Neural cell (in vitro differentiated cells): Measurements from ENCODE around the gene PDGFA. TPM values are rescaled to one million over a fixed set of nuclear protein-coding genes. Genes with fewer than 3 reads are reported as not detected.

Experiments
- H2AFZ ChIP-seq: fragments of 200-600, 300-800 bp; sonication (generic), shearing (Covaris generic); 2 replicates; pipeline ENCODE4 v1.6.0; 2014; ENCODE audit warnings: low read depth, mild to moderate bottlenecking, antibody characterized with exemption, low read length, moderate library complexity
- H3F3A ChIP-seq: fragments of 200-600 bp; shearing (Covaris generic); 2 replicates; pipeline ENCODE4 v1.6.1; 2016; ENCODE audit warnings: mild to moderate bottlenecking, moderate library complexity, mixed read lengths, antibody characterized with exemption, low read length; ENCODE audit not compliant: insufficient read depth, poor library complexity, severe bottlenecking
- H3K27ac ChIP-seq: fragments of 200-600, 300-800 bp; sonication (generic), shearing (Covaris generic); 2 replicates; pipeline ENCODE4 v1.5.1; 2014; ENCODE audit warnings: mild to moderate bottlenecking, low read length, moderate library complexity
- H3K27me3 ChIP-seq: fragments of 300-800, 200-600 bp; sonication (generic), shearing (Covaris generic); 2 replicates; pipeline ENCODE4 v1.6.0; 2014; ENCODE audit warnings: mild to moderate bottlenecking, low read depth, low read length, moderate library complexity; ENCODE audit not compliant: insufficient read depth
- H3K36me3 ChIP-seq: fragments of 300-800, 200-600 bp; sonication (generic), shearing (Covaris generic); 2 replicates; pipeline ENCODE4 v1.5.1; 2014; ENCODE audit warnings: mild to moderate bottlenecking, antibody characterized with exemption, low read length, moderate library complexity; ENCODE audit not compliant: insufficient read depth
- H3K4me2 ChIP-seq: fragments of 300-800, 200-600 bp; sonication (generic), shearing (Covaris generic); 2 replicates; pipeline ENCODE4 v1.6.0; 2014; ENCODE audit warnings: mild to moderate bottlenecking, low read length
- H3K4me3 ChIP-seq: fragments of 300-800, 200-600 bp; sonication (generic), shearing (Covaris generic); 2 replicates; pipeline ENCODE4 v1.5.1; 2014; ENCODE audit warnings: mild to moderate bottlenecking, low read length, moderate library complexity
- H3K79me2 ChIP-seq: fragments of 200-600 bp; shearing (Covaris generic); replicated peaks from 2 replicates; pipeline ENCODE4 v1.6.0; 2014; ENCODE audit warnings: mild to moderate bottlenecking, low read length, moderate library complexity; ENCODE audit not compliant: insufficient read depth
- H3K9ac ChIP-seq: fragments of 300-800, 200-600 bp; sonication (generic), shearing (Covaris generic); 2 replicates; pipeline ENCODE4 v1.6.1; 2016; ENCODE audit warnings: mild to moderate bottlenecking, low read length, mixed read lengths
- H3K9me2 ChIP-seq: fragments of 200-600 bp; shearing (Covaris generic); 2 replicates; pipeline ENCODE4 v1.6.1; 2016; ENCODE audit warnings: mild to moderate bottlenecking, low read length, mixed read lengths; ENCODE audit not compliant: insufficient read depth
- H3K9me3 ChIP-seq: fragments of 200-600, 300-800 bp; sonication (generic), shearing (Covaris generic); 2 replicates; pipeline ENCODE4 v1.6.1; 2016; ENCODE audit warnings: mild to moderate bottlenecking, mixed run types, low read length, moderate library complexity, mixed read lengths
- H4K20me1 ChIP-seq: fragments of 200-600 bp; shearing (Covaris generic); 2 replicates; pipeline ENCODE4 v1.6.1; 2016; ENCODE audit warnings: mild to moderate bottlenecking, mixed run types; ENCODE audit not compliant: insufficient read depth
- CTCF ChIP-seq: fragments of 450-650 bp; IDR thresholded peaks from 2 replicates; pipeline ENCODE4 v1.5.1; 2014; ENCODE audit warnings: antibody characterized with exemption, mild to moderate bottlenecking, moderate library complexity; ENCODE audit not compliant: poor library complexity, severe bottlenecking
- EP300 ChIP-seq: fragments of 450-650 bp; conservative IDR thresholded peaks from 2 replicates; pipeline ENCODE4 v1.6.1; 2014; ENCODE audit warnings: antibody characterized with exemption, mild to moderate bottlenecking, moderate library complexity; ENCODE audit not compliant: poor library complexity, severe bottlenecking
- EZH2 ChIP-seq: fragments of 200-600, 300-800 bp; shearing (Covaris generic), sonication (generic); IDR thresholded peaks from 2 replicates; pipeline ENCODE4 v1.6.1; 2014; ENCODE audit warnings: antibody characterized with exemption, low read length, borderline replicate concordance, mild to moderate bottlenecking; ENCODE audit not compliant: insufficient read depth, poor library complexity, severe bottlenecking
- MXI1 ChIP-seq: fragments of 450-650 bp; conservative IDR thresholded peaks from 2 replicates; pipeline ENCODE4 v1.6.1; 2014; ENCODE audit warnings: antibody characterized with exemption, mild to moderate bottlenecking; ENCODE audit not compliant: poor library complexity, severe bottlenecking
- POLR2AphosphoS5 ChIP-seq: IDR thresholded peaks from 2 replicates; pipeline ENCODE4 v1.6.1; 2012
- RAD21 ChIP-seq: fragments of 450-650 bp; conservative IDR thresholded peaks from 2 replicates; pipeline ENCODE4 v1.6.1; 2014; ENCODE audit warnings: antibody characterized with exemption, mild to moderate bottlenecking, moderate library complexity
- REST ChIP-seq: IDR thresholded peaks from 2 replicates; pipeline ENCODE4 v1.6.1; 2012; ENCODE audit warnings: borderline replicate concordance
- SMC3 ChIP-seq: fragments of 450-650 bp; conservative IDR thresholded peaks from 2 replicates; pipeline ENCODE4 v1.6.1; 2014; ENCODE audit warnings: antibody characterized with exemption, mild to moderate bottlenecking, moderate library complexity; ENCODE audit not compliant: poor library complexity
- TAF1 ChIP-seq: IDR thresholded peaks from 2 replicates; pipeline ENCODE4 v1.6.1; 2012; ENCODE audit warnings: low read depth
- polyA plus RNA-seq: library from polyadenylated mRNA; depleted of rRNA; stranded (reverse); fragments of >200 nt; gene quantifications from 2 replicates; pipeline ENCODE4 v1.2.3, GENCODE V29; 2014

The PDGFA gene
- polyA plus RNA-seq, 1 donor from 2014 or later, result 4.1 TPM

- no peaks in the 10 kb centered on the region for H3K9me2 ChIP-seq
- H3K4me3 ChIP-seq, result no peak overlapping the region
- H3K4me2 ChIP-seq, result no peak overlapping the region
- no peaks in the 10 kb centered on the region for H3F3A ChIP-seq
- H2AFZ ChIP-seq, result no peak overlapping the region
- H3K9ac ChIP-seq, result no peak overlapping the region
- no peaks in the 10 kb centered on the region for H3K36me3 ChIP-seq
- H3K79me2 ChIP-seq, result no peaks in the 10 kb centered on the region
- H3K27ac ChIP-seq, result no peak overlapping the region
- no peaks in the 10 kb centered on the region for H4K20me1 ChIP-seq
- TF ChIP-seq POLR2AphosphoS5, result no peak
- H3K27me3 ChIP-seq, result no peaks in the 10 kb centered on the region
- H3K9me3 ChIP-seq, result no peaks in the 10 kb centered on the region
These were observed 45.6 kb downstream of the PDGFA start for GRCh38 chr7:473870-474604.

DNA sequence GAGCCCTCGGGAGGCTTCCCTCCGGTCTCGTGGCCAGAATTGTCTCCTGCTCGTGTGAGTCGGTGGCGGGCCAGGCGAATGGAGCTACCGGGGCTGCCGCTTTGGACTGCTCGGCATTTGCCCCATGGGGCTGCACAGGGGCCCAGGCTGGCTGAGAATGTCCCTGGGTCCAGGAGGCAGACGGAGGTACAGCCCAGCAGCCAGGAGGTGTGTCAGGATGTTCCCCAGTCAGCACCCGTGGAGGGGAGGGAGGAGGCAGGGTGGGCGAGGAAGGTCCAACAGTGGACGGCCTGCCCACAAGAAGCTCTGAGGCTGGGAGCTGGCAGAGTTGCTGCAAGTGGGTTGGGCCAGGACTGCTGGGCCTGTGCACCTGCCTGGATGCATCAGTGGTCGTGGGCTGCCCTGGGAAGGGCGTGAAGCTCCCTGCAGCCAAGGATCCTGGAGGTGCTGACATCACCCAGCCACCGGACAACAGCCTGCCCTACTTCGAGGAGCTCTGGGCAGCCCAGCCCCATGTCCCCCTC is 46.4 kb downstream of the PDGFA start:
- Histone ChIP-seq H3K79me2 (no peaks in the 10 kb centered on the region), H4K20me1 (no peaks in the 10 kb centered on the region), H3K4me3 (no peak overlapping the region), H3K9ac (no peak overlapping the region), H3F3A (no peaks in the 10 kb centered on the region), H3K27me3 (no peaks in the 10 kb centered on the region), H3K9me2 (no peaks in the 10 kb centered on the region), H3K36me3 (no peaks in the 10 kb centered on the region), H3K9me3 (no peaks in the 10 kb centered on the region), H2AFZ (no peak overlapping the region), H3K27ac (no peak overlapping the region), H3K4me2 (no peak overlapping the region)
- TF ChIP-seq MXI1, result no peak
- no peak for TF ChIP-seq REST
- TF ChIP-seq TAF1, result no peak
- TF ChIP-seq EP300, result no peak
- no peak for TF ChIP-seq POLR2AphosphoS5
- TF ChIP-seq EZH2, result no peak
- no peak for TF ChIP-seq RAD21
- TF ChIP-seq SMC3, result no peak
- TF ChIP-seq CTCF, result no peak

DNA sequence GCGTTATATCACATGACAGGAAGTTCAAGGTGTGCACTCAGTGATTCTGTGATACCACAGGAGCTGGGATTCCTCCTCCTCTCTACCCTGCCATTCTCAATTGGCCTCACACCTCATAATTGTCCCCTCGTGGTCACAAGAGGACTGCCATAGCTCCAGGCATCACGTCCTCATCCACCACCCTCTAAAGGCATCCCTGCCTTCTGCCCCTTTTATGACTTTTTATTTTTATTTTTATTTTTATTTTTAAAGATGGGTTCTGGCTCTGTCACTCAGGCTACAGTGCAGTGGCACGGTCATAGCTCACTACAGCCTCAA is 47.0 kb downstream of the PDGFA start:
- no peak overlapping the region for H3K27ac ChIP-seq
- no peak overlapping the region for H3K9ac ChIP-seq

More for the DNA sequence above, 47.0 kb downstream of the PDGFA start:
- no peak for TF ChIP-seq CTCF
- no peak for TF ChIP-seq RAD21
- TF ChIP-seq POLR2AphosphoS5, result no peak
- TF ChIP-seq SMC3, result no peak
- TF ChIP-seq EP300, result no peak
- no peak for TF ChIP-seq REST
- TF ChIP-seq TAF1, result no peak
- TF ChIP-seq MXI1, result no peak
- TF ChIP-seq EZH2, result no peak
- no peaks in the 10 kb centered on the region for H3K9me3 ChIP-seq
- H4K20me1 ChIP-seq, result no peaks in the 10 kb centered on the region
- no peaks in the 10 kb centered on the region for H3F3A ChIP-seq
- no peaks in the 10 kb centered on the region for H3K36me3 ChIP-seq
- H3K79me2 ChIP-seq, result no peaks in the 10 kb centered on the region
- H3K4me3 ChIP-seq, result no peak overlapping the region
- H3K27me3 ChIP-seq, result no peaks in the 10 kb centered on the region
- H2AFZ ChIP-seq, result no peak overlapping the region
- no peaks in the 10 kb centered on the region for H3K9me2 ChIP-seq
- no peak overlapping the region for H3K4me2 ChIP-seq
